ENCODE data around the gene ARMC3. TPM values are rescaled to one million over a fixed set of nuclear protein-coding genes. Genes with fewer than 3 reads are reported as not detected.

The ARMC3 gene
- polyA plus RNA-seq, 1 donor from 2014 or later, result 0.22 TPM

DNA sequence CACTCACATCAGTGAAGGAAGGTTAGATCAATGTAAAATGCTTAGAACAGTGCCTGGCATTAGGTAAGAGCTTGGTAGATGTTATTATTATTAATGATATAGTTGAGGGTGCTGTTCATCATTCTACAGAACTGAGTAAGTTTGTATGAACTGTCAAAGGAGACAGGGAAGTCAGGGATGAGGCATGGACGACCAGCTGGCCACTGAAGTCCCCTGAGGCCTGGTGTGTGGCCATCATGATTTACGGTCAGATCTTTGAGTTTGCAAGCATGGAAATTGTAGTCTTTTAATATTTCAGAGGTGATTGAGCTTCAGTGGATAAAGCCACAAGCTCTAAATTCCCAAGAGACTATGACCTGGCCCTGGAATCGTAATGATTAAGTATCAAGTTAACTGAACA is 6.9 kb downstream of the ARMC3 start:
- Histone ChIP-seq H4K20me1 (ENCODE audit: insufficient read depth) (no peaks in the 10 kb centered on the region), H3K4me2 (ENCODE audit: low read length) (no peak overlapping the region), H3F3A (ENCODE audit: insufficient read depth, low read length, poor library complexity, severe bottlenecking) (no peaks in the 10 kb centered on the region), H3K9me3 (ENCODE audit: low read length) (no peaks in the 10 kb centered on the region), H3K27me3 (ENCODE audit: insufficient read depth, low read depth, low read length) (no peaks in the 10 kb centered on the region), H3K36me3 (ENCODE audit: insufficient read depth, low read length) (no peaks in the 10 kb centered on the region), H3K9me2 (ENCODE audit: insufficient read depth, low read length) (no peaks in the 10 kb centered on the region), H2AFZ (ENCODE audit: low read depth, low read length) (no peak overlapping the region), H3K27ac (ENCODE audit: low read length) (no peak overlapping the region), H3K9ac (ENCODE audit: low read length) (no peak overlapping the region), H3K79me2 (replicated peaks; ENCODE audit: insufficient read depth, low read length) (no peaks in the 10 kb centered on the region), H3K4me3 (ENCODE audit: low read length) (no peak overlapping the region)
- TF ChIP-seq TAF1 (IDR thresholded peaks at IDR 0.05; ENCODE audit: low read depth), result no peak
- TF ChIP-seq MXI1 (conservative IDR thresholded peaks at IDR 0.05; ENCODE audit: poor library complexity, severe bottlenecking), result no peak
- TF ChIP-seq EP300 (conservative IDR thresholded peaks at IDR 0.05; ENCODE audit: poor library complexity, severe bottlenecking), result no peak
- TF ChIP-seq EZH2 (IDR thresholded peaks at IDR 0.05; ENCODE audit: borderline replicate concordance, insufficient read depth, low read length, poor library complexity, severe bottlenecking), result no peak
- TF ChIP-seq SMC3 (conservative IDR thresholded peaks at IDR 0.05; ENCODE audit: poor library complexity), result no peak
- no peak for TF ChIP-seq RAD21 (conservative IDR thresholded peaks at IDR 0.05)
- TF ChIP-seq, protein P1, sequence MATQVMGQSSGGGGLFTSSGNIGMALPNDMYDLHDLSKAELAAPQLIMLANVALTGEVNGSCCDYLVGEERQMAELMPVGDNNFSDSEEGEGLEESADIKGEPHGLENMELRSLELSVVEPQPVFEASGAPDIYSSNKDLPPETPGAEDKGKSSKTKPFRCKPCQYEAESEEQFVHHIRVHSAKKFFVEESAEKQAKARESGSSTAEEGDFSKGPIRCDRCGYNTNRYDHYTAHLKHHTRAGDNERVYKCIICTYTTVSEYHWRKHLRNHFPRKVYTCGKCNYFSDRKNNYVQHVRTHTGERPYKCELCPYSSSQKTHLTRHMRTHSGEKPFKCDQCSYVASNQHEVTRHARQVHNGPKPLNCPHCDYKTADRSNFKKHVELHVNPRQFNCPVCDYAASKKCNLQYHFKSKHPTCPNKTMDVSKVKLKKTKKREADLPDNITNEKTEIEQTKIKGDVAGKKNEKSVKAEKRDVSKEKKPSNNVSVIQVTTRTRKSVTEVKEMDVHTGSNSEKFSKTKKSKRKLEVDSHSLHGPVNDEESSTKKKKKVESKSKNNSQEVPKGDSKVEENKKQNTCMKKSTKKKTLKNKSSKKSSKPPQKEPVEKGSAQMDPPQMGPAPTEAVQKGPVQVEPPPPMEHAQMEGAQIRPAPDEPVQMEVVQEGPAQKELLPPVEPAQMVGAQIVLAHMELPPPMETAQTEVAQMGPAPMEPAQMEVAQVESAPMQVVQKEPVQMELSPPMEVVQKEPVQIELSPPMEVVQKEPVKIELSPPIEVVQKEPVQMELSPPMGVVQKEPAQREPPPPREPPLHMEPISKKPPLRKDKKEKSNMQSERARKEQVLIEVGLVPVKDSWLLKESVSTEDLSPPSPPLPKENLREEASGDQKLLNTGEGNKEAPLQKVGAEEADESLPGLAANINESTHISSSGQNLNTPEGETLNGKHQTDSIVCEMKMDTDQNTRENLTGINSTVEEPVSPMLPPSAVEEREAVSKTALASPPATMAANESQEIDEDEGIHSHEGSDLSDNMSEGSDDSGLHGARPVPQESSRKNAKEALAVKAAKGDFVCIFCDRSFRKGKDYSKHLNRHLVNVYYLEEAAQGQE (IDR thresholded peaks at IDR 0.05; ENCODE audit: borderline replicate concordance), result no peak
- TF ChIP-seq POLR2AphosphoS5 (IDR thresholded peaks at IDR 0.05), result no peak
- TF ChIP-seq, protein P2, sequence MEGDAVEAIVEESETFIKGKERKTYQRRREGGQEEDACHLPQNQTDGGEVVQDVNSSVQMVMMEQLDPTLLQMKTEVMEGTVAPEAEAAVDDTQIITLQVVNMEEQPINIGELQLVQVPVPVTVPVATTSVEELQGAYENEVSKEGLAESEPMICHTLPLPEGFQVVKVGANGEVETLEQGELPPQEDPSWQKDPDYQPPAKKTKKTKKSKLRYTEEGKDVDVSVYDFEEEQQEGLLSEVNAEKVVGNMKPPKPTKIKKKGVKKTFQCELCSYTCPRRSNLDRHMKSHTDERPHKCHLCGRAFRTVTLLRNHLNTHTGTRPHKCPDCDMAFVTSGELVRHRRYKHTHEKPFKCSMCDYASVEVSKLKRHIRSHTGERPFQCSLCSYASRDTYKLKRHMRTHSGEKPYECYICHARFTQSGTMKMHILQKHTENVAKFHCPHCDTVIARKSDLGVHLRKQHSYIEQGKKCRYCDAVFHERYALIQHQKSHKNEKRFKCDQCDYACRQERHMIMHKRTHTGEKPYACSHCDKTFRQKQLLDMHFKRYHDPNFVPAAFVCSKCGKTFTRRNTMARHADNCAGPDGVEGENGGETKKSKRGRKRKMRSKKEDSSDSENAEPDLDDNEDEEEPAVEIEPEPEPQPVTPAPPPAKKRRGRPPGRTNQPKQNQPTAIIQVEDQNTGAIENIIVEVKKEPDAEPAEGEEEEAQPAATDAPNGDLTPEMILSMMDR (IDR thresholded peaks at IDR 0.05; ENCODE audit: poor library complexity, severe bottlenecking), result no peak

DNA sequence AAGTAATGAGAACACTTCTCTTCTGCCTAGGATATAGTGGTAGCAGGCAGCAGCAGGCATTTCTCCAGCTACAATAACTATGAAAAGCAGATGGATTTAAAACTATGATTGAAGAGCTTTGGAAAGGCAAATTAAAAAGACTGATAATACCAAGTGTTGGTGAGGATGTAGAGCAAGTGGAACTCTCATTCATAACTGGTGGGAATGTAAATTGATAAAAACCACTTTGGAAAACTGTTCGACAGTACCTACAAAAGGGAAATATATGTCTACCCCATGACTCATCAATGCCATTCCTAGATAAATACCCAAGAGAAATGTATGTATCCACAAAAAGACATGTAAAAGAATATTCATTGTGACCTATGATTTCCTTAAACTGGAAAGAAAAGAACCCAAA is 14.6 kb downstream of the ARMC3 start:
- H3K9ac ChIP-seq (ENCODE audit: low read length), result no peak overlapping the region
- no peaks in the 10 kb centered on the region for H3K9me2 ChIP-seq (ENCODE audit: insufficient read depth, low read length)
- H3K36me3 ChIP-seq (ENCODE audit: insufficient read depth, low read length), result no peaks in the 10 kb centered on the region
- no peaks in the 10 kb centered on the region for H3K9me3 ChIP-seq (ENCODE audit: low read length)
- TF ChIP-seq EZH2 (IDR thresholded peaks at IDR 0.05; ENCODE audit: borderline replicate concordance, insufficient read depth, low read length, poor library complexity, severe bottlenecking) (no peak), MXI1 (conservative IDR thresholded peaks at IDR 0.05; ENCODE audit: poor library complexity, severe bottlenecking) (no peak), SMC3 (conservative IDR thresholded peaks at IDR 0.05; ENCODE audit: poor library complexity) (no peak), RAD21 (conservative IDR thresholded peaks at IDR 0.05) (no peak), TAF1 (IDR thresholded peaks at IDR 0.05; ENCODE audit: low read depth) (no peak), EP300 (conservative IDR thresholded peaks at IDR 0.05; ENCODE audit: poor library complexity, severe bottlenecking) (no peak), POLR2AphosphoS5 (IDR thresholded peaks at IDR 0.05) (no peak)
- TF ChIP-seq, protein P2 (IDR thresholded peaks at IDR 0.05; ENCODE audit: poor library complexity, severe bottlenecking), result no peak
- TF ChIP-seq, protein P1 (IDR thresholded peaks at IDR 0.05; ENCODE audit: borderline replicate concordance), result no peak
- H2AFZ ChIP-seq (ENCODE audit: low read depth, low read length), result no peak overlapping the region
- H3F3A ChIP-seq (ENCODE audit: insufficient read depth, low read length, poor library complexity, severe bottlenecking), result no peaks in the 10 kb centered on the region
- H4K20me1 ChIP-seq (ENCODE audit: insufficient read depth), result no peaks in the 10 kb centered on the region
- H3K4me3 ChIP-seq (ENCODE audit: low read length), result no peak overlapping the region
- no peaks in the 10 kb centered on the region for H3K27me3 ChIP-seq (ENCODE audit: insufficient read depth, low read depth, low read length)
- H3K79me2 ChIP-seq (replicated peaks; ENCODE audit: insufficient read depth, low read length), result no peaks in the 10 kb centered on the region
- no peak overlapping the region for H3K27ac ChIP-seq (ENCODE audit: low read length)
- H3K4me2 ChIP-seq (ENCODE audit: low read length), result no peak overlapping the region
